MM.1S (cell line): Measurements from ENCODE around the gene ATG4D.
A peak's percentile ranks its signal among the peaks of the same experiment; 100 is the strongest.

Source experiments
- DNase-seq: peaks from one replicate; pipeline ENCODE4 v3.0.0-alpha.2; 2015
- H2AFZ ChIP-seq: fragments of 300-600 bp; sonication (generic); 2 replicates; pipeline ENCODE4 v1.6.0; 2016; ENCODE audit warnings: antibody characterized with exemption, low read length
- H3F3A ChIP-seq: fragments of 300-600 bp; sonication (generic); 2 replicates; pipeline ENCODE4 v1.6.1; 2016; ENCODE audit warnings: mild to moderate bottlenecking, antibody characterized with exemption, low read length, moderate library complexity, mixed read lengths; ENCODE audit not compliant: insufficient read depth
- H3K27ac ChIP-seq: fragments of 300-600 bp; sonication (generic); 2 replicates; pipeline ENCODE4 v1.5.1; 2016; ENCODE audit warnings: mild to moderate bottlenecking, low read length
- H3K27me3 ChIP-seq: fragments of 300-600 bp; sonication (generic); replicated peaks from 2 replicates; pipeline ENCODE4 v1.6.0; 2016; ENCODE audit warnings: low read length; ENCODE audit not compliant: insufficient read depth
- H3K36me3 ChIP-seq: fragments of 300-600 bp; sonication (generic); replicated peaks from 2 replicates; pipeline ENCODE4 v1.6.1; 2016; ENCODE audit warnings: mild to moderate bottlenecking, low read length, mixed read lengths; ENCODE audit not compliant: insufficient read depth
- H3K4me1 ChIP-seq: fragments of 300-600 bp; sonication (generic); 2 replicates; pipeline ENCODE4 v1.6.1; 2016; ENCODE audit warnings: low read length, mixed read lengths
- H3K4me2 ChIP-seq: fragments of 300-600 bp; sonication (generic); 2 replicates; pipeline ENCODE4 v1.6.0; 2016; ENCODE audit warnings: low read depth, low read length
- H3K4me3 ChIP-seq: fragments of 300-600 bp; sonication (generic); 2 replicates; pipeline ENCODE4 v1.5.1; 2016; ENCODE audit warnings: low read length, mixed read lengths
- H3K79me2 ChIP-seq: fragments of 300-600 bp; sonication (generic); 2 replicates; pipeline ENCODE4 v1.6.1; 2016; ENCODE audit warnings: mixed run types, low read length, mixed read lengths
- H3K9ac ChIP-seq: fragments of 300-600 bp; sonication (generic); 2 replicates; pipeline ENCODE4 v1.6.1; 2016; ENCODE audit warnings: low read length, mixed read lengths
- H3K9me2 ChIP-seq: fragments of 300-600 bp; sonication (generic); replicated peaks from 2 replicates; pipeline ENCODE4 v1.6.1; 2016; ENCODE audit warnings: mild to moderate bottlenecking, low read length, mixed read lengths; ENCODE audit not compliant: insufficient read depth
- H3K9me3 ChIP-seq: fragments of 300-600 bp; sonication (generic); replicated peaks from 2 replicates; pipeline ENCODE4 v1.6.1; 2016; ENCODE audit warnings: mild to moderate bottlenecking, low read length, mixed read lengths; ENCODE audit not compliant: insufficient read depth
- H4K20me1 ChIP-seq: fragments of 300-600 bp; sonication (generic); 2 replicates; pipeline ENCODE4 v1.6.1; 2016; ENCODE audit warnings: mild to moderate bottlenecking, low read length, moderate library complexity, mixed read lengths; ENCODE audit not compliant: insufficient read depth
- CTCF ChIP-seq: fragments of 300-600 bp; sonication (generic); IDR thresholded peaks from 2 replicates; pipeline ENCODE4 v1.5.1; 2016; ENCODE audit warnings: antibody characterized with exemption, low read length, mixed read lengths
- EZH2 ChIP-seq: fragments of 300-600 bp; sonication (generic); optimal IDR thresholded peaks from 2 replicates; pipeline ENCODE3; 2017; ENCODE audit warnings: low read depth, mild to moderate bottlenecking, antibody characterized with exemption, low read length, mixed read lengths
- EZH2phosphoT487 ChIP-seq: fragments of 300-600 bp; sonication (generic); IDR thresholded peaks from 2 replicates; pipeline ENCODE4 v1.6.1; 2018; ENCODE audit warnings: antibody characterized with exemption, low read length

ATG4D gene

GRCh38 chr19:10543059-10543419 is 665 bp upstream of the ATG4D start:
- H3K27me3 ChIP-seq = peaks cover 16% of the 10 kb centered on the region
- peak overlapping the region; percentile 95; the same call in 1 of the 2 replicates for H3K9ac ChIP-seq
- H3F3A ChIP-seq = no peaks in the 10 kb centered on the region
- TF ChIP-seq EZH2phosphoT487 (no peak), CTCF (no peak)
- no peak overlapping the region for H3K27ac ChIP-seq
- H3K79me2 ChIP-seq = peaks cover 32% of the 10 kb centered on the region
- no peaks in the 10 kb centered on the region for H3K9me2 ChIP-seq
- H3K9me3 ChIP-seq = no peaks in the 10 kb centered on the region
- H3K36me3 ChIP-seq = no peaks in the 10 kb centered on the region
- peak overlapping the region; percentile 94 for H3K4me2 ChIP-seq
- H3K4me3 ChIP-seq = peak overlapping the region; percentile 97
- DNase-seq = no peak
- H2AFZ ChIP-seq = peak overlapping the region; percentile 77
- peaks cover 10% of the 10 kb centered on the region for H3K4me1 ChIP-seq
- no peaks in the 10 kb centered on the region for H4K20me1 ChIP-seq

DNA sequence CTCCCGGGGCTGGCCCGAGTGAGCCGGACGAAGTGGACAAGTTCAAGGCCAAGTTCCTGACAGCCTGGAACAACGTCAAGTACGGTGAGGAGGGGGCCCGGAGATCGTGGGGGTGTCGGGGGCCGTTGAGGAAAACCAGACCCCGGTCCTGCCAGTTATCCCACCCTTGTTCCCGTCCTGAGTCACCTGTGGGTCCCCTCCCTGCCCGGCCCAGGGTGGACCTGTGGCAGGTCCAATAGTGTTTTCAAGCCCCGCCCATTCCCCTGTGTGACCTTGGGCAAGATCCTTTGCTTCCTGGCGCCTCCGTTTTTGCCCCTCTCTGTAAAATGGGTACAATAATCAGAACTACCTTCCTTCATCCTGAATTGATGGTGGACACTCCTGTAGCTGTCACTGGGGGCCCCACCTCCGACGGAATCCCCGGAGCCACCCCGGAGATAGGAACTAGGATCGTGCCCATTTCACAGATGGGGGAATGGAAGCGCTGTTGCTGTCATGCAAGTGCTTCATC is 593 bp downstream of the ATG4D start:
- Histone ChIP-seq H3K4me3 (peak overlapping the region; percentile 97), H3K36me3 (no peaks in the 10 kb centered on the region), H3F3A (no peaks in the 10 kb centered on the region), H3K9me2 (no peaks in the 10 kb centered on the region), H3K27me3 (peaks cover 5% of the 10 kb centered on the region), H2AFZ (peak overlapping the region; percentile 77), H3K4me2 (peak overlapping the region; percentile 95), H3K27ac (peak overlapping the region; percentile 56; the same call in 1 of the 2 replicates), H3K9ac (peak overlapping the region; percentile 95), H3K4me1 (peaks cover 10% of the 10 kb centered on the region), H4K20me1 (no peaks in the 10 kb centered on the region), H3K79me2 (peaks cover 36% of the 10 kb centered on the region), H3K9me3 (no peaks in the 10 kb centered on the region)
- TF ChIP-seq CTCF (no peak), EZH2 (no peak), EZH2phosphoT487 (no peak)
- peak; percentile 17 for DNase-seq

DNA sequence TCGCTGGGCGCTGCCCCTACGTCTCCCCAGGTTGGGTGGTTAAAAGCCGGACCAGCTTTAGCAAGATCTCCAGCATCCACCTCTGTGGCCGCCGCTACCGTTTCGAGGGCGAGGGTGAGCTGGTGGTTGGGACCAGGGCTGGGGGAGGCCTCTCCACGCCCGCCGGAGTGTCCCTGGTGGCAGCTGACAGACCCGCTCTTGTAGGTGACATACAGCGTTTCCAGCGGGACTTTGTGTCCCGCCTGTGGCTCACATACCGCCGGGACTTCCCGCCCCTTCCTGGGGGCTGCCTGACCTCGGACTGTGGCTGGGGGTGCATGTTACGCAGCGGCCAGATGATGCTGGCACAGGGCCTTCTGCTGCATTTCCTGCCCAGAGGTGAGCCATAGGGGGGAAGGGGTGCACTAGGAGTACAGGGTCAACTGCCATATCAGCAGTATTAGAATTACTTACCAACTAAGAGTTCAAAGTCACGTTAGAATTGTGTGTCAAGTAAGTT is 1.1 kb downstream of the ATG4D start:
- H2AFZ ChIP-seq = no peak overlapping the region
- H3K27ac ChIP-seq = no peak overlapping the region
- no peak for DNase-seq
- H4K20me1 ChIP-seq = no peaks in the 10 kb centered on the region
- peaks cover 3% of the 10 kb centered on the region; the same call in 1 of the 2 replicates for H3K27me3 ChIP-seq
- peaks cover 36% of the 10 kb centered on the region for H3K79me2 ChIP-seq
- H3K4me3 ChIP-seq = peak overlapping the region; percentile 97
- H3K9me3 ChIP-seq = no peaks in the 10 kb centered on the region
- TF ChIP-seq EZH2 (no peak), CTCF (no peak), EZH2phosphoT487 (no peak)
- peak overlapping the region; percentile 95 for H3K9ac ChIP-seq
- H3K4me2 ChIP-seq = peak overlapping the region; percentile 95
- no peaks in the 10 kb centered on the region for H3F3A ChIP-seq
- peaks cover 10% of the 10 kb centered on the region for H3K4me1 ChIP-seq
- H3K9me2 ChIP-seq = no peaks in the 10 kb centered on the region
- H3K36me3 ChIP-seq = no peaks in the 10 kb centered on the region
